NCI-H446 treated with DMSO at 0.1 percent for 48 hours (cell line): Measurements from ENCODE around the gene SYK.
"Not testable (repeated sequence)": the region's sequence is repeated elsewhere in the genome, so short reads cannot be mapped to it uniquely, and the experiment has no call there.

ENCODE experiments used
- DNase-seq: peaks from one replicate; lab custom pipeline; 2025; lab: John Stamatoyannopoulos, UW

The SYK gene

DNA sequence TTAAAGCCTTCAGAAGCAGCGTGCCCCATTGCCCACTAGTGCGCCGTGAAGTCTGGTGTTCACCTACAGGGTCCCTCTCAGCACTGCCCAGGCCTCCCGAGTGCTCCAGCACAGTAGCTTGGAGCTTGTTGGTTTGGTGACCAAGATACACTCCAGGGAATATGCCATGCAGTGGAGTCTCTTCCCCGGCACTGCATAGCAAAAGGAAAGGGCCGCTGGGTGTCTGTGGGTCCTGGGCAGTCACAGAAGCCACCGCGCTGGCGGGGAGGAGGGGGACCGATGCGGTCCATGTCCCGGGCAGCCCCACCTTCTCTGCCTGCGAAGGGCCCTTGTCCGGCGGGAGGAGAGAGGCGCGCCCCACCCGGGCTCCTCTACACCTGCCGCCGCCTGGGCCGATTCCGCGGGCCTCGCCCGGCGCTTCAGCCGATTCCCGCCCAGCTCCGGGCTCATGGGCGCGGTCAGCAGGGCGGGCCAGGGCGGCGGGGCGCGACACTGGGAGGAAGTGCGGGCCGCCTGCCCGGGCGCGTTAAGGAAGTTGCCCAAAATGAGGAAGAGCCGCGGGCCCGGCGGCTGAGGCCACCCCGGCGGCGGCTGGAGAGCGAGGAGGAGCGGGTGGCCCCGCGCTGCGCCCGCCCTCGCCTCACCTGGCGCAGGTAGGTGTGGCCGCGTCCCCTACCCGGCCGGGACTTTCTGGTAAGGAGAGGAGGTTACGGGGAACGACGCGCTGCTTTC, at the start of gene SYK:
Gene SYK (plus strand): TSS at position 579 of the 732 bp plus-strand sequence. CDS start 42,080 bp downstream, outside the sequence.
- DNase-seq = no peak

DNA sequence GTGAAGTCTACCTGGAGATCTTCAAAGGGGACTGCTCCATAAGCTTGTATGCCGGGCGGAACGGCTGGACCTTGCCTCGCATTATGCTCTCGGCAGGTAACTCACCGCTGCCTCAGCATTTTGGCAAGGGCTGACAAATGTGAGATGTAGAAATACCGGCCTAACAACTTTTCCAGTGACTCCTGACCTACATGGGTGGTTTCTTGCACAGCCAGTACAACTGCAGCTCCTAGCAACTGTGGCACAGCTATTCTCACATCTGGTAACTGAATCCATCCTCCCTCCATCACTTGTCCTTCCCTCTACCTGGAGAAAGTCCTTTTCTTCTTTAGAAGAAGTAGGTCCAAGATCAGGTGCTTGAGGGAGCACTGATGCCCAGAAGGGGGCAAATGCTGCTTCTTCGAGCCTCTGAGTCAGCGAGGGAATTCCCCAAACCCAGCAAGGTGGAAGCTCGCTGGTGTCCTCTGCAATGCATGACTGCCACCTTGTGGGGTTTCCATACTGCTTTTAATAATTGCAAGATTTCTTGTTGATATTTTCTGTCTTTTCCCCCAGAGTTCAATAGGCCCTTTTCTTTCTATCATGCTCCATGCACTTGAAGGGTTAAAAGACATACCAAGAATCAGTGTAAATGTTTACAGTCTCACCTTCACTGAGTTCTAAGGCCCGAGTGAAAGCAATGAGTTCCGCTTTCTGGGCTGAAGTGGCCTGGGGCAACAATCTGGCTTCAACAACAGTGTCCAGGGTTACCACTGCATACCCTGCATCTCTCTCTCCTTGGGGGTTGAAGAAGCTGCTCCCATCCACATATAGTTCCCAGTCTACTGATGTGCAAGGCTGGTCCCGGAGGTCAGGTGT, 45.9 kb upstream of the SYK start:
- DNase-seq = not testable (repeated sequence)

DNA sequence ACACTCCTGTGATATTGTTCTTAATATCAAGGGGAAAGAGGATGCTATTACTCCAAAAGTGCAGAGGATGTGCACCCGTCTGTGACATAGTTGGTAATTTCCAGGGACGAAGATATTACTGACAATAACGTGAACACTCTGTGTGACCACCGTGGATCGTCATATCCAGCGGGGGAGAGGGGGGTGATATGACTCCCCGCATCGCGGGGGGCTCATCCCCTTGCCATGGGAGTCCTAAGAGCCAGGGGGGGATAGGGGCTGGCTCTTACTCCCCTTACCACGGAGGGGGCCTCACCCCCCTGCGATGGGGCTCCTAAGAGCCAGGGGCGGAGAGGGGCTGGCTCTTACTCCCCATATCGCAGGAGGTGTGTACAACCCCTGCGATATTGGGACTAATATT, 41.0 kb upstream of the SYK start:
- not testable (repeated sequence) for DNase-seq

DNA sequence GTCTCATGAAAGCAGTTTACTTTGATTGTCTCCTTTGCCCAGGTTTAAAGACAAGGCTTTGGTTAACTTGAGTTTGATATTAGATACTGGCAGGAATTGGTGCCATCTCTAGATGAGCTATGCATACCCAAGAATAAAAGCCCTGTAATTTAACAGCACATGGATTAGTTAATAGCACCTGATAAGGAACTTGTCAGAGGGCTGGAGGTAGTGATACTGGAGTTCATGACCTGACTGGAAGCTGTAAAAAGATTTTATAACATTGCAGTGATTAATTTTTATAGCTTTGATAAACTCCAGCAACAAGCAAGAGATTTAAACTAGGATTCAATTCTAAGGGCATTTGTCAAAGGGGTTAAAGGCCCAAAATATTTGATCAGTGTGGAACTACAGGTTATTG, 34.9 kb upstream of the SYK start:
- DNase-seq = no peak

DNA sequence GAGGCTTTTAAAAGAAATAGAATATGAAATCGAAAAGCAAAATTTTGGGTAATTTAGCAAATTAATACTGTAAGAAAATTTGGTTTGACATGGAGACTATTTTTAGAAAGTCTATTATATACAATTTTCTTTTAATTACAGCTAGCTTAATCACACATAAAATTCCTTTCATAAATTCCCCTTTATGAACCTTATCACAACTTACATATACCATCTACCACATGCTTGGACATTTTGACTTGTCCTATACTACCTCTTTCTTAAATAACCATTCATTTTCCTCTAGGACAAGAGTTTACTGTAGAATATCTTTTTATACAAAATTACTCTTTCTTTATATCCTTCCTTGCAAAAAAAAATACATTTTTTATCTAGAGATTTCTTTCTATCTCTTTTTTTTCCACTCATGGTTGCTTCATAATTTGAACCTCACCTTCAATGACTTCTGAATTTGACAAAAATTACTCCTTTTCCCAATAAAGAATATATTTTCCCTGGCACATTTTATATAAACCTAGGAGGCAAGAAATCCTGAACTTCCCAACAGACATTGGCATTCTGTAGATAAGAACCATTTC, 34.0 kb upstream of the SYK start:
- no peak for DNase-seq

DNA sequence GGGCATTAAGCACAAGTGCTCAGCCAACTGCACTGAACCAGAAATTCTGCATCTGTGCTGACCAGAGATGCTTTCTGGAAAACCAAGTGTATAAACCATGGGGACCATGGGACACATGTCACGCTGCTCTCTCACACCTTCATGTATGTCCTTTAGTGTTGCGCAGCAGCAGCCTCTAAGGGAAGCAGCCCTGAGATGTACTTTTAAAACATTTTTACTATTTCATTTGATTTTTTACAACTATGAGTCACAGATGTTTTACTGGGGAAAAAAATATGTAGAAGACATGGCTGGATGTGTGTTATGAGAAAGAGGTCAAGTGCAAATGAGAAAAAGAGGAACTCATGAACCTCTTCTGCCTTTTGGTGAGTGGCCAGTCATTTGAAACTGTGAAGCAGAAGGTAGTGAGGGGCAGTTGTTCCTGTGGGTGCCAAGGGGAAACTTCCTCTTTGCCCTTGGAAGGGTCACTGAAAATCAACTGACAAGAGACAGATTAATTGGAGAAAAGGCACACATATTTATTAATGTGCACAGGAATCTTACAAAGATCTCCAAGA, 31.4 kb upstream of the SYK start:
- no peak for DNase-seq

DNA sequence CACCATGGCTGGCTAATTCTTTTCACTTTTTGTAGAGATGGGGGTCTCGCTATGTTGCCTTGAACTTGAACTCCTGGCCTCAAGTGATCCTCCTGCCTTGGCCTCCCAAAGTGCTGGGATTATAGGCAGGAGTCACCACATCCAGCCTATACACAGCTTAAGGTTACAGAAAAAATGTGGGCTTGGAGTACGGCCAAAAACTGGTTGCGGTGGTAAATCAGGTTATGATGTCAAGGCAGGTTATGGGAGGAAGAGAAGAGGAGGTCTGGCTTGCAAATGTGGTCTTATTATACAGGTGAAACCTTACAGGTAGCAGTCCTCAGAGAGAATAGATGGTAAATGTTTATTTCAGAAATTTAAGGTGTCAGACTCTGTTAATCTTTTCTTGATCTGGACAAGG, 30.7 kb upstream of the SYK start:
- DNase-seq = no peak

DNA sequence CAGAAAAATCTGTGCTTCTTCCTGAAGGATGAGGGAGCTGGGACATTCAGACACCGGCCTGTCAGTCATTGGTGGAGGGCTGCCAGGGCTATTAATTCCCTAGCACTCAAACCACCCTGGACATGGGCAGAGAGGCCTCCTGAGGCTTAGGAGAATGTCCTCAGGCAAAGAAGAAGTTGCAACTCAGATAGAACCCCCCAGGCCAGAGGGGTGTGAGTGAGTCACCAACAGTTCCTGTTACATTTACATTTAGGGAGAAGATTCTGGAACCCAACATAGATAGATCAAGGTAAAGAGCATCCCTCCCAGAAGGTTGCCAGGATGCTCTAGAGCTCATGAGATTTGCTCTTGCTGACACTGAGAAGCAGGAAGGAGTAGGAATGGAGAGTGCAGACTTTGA, 29.2 kb upstream of the SYK start:
- DNase-seq = no peak

DNA sequence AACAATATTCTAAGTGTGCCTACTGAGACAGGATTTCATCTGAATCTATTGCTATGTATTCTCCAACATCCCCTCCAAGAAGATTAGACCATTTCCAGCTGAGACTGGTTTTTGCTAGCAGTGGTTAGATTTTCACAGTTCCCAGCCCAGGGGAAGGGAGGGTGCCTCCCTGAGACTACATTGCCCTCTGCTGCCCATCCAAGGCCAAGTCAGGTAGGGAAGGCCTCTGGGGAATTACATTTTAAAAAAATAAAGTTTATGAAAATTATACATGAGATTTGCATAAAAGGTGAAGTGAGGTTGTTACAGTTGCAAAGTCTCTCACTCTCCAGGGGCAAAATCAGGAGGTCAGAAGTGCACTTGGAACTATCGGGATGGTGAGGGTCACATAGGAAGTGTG, 28.0 kb upstream of the SYK start:
- DNase-seq = no peak

DNA sequence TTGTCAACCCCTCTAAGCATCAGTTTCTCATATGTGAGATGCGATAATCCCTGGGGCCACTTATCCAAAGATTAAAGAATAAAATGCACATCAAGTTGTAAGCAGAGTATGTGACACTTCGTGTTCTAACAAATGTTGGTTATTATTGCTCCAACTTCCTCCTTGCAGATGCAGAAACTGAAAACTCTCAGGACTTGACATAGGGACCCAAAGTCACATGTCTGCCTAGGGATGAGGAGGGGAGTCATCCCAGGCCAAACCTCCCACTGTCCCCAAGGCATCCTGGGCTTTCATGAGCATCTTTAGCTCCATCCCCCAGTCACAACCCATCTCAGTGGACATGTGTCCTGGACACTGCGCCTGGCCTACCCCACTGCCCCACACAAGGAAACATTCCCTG, 27.5 kb upstream of the SYK start:
- DNase-seq = no peak

DNA sequence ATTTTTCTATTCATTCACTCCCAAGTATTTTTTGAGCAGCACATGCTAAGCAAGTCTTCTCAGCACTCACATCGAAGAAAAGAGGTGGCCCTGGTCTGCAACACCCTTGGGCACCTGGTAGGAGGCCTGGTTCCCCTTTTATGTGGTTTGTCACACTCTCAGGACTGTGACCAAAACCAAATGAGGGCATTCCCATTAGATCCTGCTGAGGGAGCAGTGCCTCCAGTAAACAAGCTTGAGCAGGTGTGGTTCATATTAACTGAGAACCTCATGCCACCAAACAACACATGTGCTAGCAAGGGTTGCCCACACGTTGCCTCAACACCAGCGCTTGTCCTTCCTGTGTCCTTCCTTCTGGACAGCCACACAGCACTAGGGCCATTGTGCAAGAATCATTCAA, 26.9 kb upstream of the SYK start:
- no peak for DNase-seq

DNA sequence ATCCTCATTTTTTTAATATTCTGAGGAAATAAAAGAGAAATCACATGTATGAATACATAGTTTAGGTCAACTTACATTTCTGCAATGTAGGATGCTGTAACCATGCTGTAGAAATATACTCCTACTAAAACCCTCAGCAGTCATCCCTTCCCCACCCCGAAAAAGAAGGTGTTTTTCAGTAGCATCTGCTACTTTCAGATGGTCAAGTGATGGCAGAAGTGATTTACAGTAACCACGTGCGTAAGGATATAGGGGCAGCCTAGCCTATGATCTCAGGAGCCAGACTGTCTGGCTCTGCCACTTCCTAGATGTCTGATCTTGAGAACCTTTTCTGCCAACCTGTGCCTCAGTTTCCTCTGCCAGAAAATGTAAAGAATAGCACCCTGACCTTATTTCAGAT, 26.0 kb upstream of the SYK start:
- DNase-seq = no peak

DNA sequence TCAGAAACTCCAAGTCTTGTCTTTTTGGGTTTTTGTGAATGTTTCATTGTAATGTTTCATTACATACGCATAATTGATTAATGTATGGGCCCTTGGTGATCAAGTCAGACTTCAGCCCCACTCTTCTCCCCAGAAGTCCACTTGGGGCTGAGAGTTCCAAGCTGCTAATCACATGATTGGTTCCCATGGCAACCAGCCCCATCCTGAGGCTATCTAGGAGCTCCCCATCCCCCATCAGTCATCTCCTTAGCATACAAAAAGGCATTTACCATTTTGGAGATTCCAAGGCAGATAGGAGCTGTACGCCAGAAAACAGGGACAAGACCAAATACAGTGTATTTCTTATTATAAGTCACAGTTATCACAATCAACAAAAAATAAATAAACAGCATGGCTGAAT, 22.9 kb upstream of the SYK start:
- no peak for DNase-seq

DNA sequence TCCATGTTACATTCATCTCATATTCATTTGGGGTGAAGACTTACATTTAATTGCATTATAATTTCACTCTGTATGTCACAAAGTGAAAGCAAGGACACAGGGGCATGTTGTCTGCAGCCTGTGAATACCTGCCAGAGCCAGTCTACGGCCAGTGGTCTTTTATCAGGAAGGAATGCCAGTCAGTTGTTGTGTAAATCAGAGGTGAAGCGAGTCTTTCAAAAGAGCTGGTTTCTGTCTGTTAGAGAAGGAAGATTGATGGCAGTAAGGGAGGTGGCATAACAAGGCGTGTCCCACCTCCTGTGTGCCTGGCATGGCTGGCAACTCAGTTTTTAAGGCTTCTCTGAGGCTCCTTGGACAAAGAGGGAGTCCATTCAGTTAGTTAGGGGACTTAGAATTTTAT, 18.1 kb upstream of the SYK start:
- no peak for DNase-seq

DNA sequence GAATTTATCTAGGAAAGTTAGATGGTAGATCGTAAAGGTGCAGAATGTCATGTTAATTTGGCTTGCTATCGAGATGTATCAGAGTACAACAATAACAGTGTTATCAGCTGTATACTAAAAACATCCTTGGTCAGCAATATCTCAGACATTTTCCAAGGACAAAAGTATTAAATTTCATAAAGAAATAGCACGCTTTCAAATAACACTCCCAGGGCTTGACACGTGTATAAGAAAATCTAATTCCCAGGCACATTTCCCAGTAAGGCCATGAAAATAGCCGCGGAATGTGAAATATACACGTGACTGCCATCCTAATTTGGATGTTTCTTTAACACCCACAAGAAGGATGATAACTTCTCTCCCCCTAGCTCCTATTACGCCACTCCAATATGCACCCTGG, 17.7 kb upstream of the SYK start:
- no peak for DNase-seq

DNA sequence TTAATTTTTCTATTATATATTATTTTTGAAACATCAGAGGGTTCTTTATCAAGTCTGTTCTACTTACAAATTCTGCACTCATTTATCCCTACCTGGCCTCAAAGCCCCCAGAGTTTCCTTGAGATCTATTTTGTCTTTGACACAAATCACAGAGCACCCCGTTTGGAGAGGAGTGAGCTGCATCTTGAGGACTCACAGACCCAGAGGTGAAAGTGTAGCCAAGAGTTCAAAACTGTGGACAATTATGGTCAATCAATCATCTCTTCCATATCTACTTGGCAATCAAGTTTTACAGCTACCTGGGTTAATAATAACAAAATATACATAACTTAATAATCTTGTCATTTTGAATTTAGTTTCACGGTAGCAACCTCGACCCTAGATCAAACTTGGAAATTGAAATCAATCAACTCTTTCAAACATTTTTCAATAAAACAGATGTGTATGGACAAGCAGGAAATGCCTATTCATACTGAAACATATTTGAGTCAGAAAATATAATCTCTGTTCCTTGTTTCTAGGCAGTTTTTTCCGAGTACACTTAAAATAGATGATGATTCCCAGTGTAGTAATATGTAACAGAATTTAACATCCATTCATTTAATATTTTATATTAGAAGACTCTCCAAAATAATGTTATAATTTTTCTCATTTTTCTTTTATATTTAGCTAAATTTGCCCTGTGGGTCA, 13.7 kb upstream of the SYK start:
- DNase-seq = no peak

DNA sequence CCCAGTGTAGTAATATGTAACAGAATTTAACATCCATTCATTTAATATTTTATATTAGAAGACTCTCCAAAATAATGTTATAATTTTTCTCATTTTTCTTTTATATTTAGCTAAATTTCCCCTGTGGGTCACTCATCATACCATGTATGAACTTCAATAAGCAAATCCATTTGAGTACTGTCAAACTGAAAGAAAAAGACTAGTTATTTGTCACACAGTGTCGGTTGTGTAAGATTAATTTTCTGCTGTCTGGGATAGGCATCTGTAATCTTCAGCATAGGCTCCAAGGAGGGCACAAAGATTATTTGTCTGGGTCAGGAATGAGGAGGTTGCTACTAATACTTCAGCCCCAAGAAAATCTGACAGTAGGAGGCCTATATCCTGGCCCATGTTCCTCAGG, 13.1 kb upstream of the SYK start:
- DNase-seq = not testable (repeated sequence)

DNA sequence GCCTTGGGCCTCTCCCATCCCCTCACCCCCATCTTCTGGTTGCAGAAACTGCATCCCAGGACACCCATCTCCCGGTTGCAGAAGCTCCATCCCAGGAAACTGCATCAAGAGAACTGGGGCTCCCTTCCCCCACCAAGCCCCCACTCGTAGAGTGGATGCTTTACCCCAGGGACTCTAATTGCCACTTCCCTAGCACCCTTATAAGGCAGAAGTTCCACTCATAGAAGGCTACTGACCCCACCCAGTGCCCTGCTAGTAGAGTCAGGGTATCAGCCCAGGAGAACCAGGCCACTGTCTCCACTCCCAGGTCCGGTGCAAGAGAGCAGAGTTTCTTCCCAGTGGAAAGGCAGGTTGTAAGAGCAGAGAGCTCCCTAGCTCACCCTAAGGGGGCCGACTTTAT, 12.2 kb upstream of the SYK start:
- no peak for DNase-seq

DNA sequence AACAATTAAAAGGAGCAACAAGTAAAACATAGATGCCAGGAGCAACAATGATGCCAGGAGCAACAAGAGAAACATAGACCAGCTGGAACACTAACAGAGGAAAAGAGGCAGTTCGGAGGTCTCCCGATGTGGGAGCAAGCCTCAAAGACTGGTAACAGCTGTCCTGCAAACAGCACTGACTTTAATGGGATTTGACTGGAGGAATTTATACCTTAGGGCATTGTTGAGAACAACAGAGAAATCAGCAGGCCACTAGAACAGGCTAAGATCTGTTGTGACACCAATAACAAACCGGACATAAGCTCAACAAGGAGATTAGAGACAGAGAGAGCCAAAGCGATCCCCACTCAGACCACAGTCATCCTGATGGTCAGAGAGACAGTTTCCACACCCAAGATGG, 11.8 kb upstream of the SYK start:
- DNase-seq = no peak

DNA sequence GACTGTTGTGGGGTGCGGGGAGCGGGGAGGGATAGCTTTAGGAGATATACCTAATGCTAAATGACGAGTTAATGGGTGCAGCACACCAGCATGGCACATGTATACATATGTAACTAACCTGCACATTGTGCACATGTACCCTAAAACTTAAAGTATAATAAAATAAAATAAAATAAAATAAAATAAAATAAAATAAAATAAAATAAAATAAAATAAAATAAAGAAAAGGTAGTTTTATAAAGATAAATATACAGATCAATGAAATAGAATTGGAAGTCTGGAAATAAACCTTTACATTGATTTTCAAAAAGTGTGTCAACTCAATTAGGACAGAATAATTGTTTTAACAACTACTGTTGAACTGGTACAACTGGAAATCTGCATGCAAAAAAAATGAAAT, 8.6 kb upstream of the SYK start:
- not testable (repeated sequence) for DNase-seq

DNA sequence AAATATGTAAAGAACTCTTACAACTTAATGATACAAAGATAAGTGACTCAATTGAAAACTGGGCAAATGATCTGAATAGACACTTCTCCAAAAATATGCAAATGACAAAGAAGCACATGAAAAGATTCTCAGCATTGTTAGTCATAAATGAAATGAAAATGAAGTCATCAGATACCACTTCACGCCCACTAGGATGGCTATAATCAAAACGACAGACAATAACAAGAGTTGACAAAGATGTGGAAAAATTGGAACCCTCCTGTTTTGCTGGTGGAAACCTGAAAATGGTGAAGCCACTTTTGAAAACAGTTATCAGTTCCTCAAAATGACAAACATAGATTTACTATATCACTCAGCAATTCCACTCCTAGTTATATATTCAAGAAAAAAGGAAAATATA, 7.9 kb upstream of the SYK start:
- DNase-seq = no peak

DNA sequence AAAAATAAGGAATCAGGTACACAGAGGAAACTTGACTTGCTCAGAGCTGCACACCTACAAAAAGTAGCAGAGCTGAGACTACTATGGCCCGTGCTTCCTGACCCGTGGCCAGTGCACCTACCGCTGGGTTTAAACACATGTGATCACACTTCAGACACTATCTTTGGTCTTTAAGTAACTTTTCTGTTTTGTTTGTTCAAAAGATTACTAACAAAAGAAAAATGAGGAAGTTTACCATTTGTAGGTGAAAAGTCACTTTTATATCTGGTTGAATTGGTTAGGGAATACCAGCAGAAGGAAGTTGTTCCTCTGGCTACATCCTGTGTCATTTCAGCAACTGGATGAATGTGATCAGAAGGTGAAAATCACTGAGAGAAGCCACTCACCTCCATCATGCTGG, 6.5 kb upstream of the SYK start:
- DNase-seq = no peak
